B cell (primary cell): ENCODE data around the gene MAN2A1. TPM values are rescaled to one million over a fixed set of nuclear protein-coding genes. Genes with fewer than 3 reads are reported as not detected.

ENCODE experiments used
- ATAC-seq: fragments of 200-7000 bp; cut with Tn5 transposase; one replicate; pipeline ENCODE4 v1.10.0; 2021; ENCODE audit warnings: low read depth, mild to moderate bottlenecking, moderate number of reproducible peaks, moderate library complexity
- CTCF ChIA-PET: fragments of 350-600 bp; sonication (Branson Sonifier 250); formaldehyde crosslinking; loops from one replicate; lab custom pipeline; 2021; ENCODE audit warnings: antibody characterized with exemption, inconsistent platforms; lab: Charles Lee
- POLR2A ChIA-PET: fragments of 350-600 bp; sonication (Branson Sonifier 250); formaldehyde crosslinking; loops from one replicate; lab custom pipeline; 2021; ENCODE audit warnings: antibody characterized with exemption; lab: Charles Lee
- DNase-seq: peaks from one replicate; pipeline ENCODE4 v3.0.0; 2013
- H2AFZ ChIP-seq: 2 replicates; pipeline ENCODE4 v1.6.1; 2012; ENCODE audit warnings: mild to moderate bottlenecking, low read depth, low read length; ENCODE audit not compliant: insufficient read depth, poor library complexity, severe bottlenecking
- H3K27ac ChIP-seq, 2 donors: 1 replicate in 1 of 2; 2 replicates in 1 of 2; pipeline ENCODE4 v1.5.1; 2012 to 2013; ENCODE audit warnings: low read length in 2 of 2, mild to moderate bottlenecking in 2 of 2, moderate library complexity in 1 of 2
- H3K27me3 ChIP-seq, 4 experiments: fragments of 200-600 bp in 1 of 4; sonication (generic) in 1 of 4; replicated peaks in 1 of 4; 1 replicate in 2 of 4; 2 replicates in 2 of 4; pipeline versions ENCODE4 v1.6.1 to v1.7.0; 2013 to 2016; ENCODE audit warnings: low read length in 3 of 4, mild to moderate bottlenecking in 2 of 4, mixed read lengths in 1 of 4, moderate library complexity in 1 of 4; ENCODE audit not compliant: insufficient read depth in 4 of 4, control insufficient read depth in 3 of 4; ENCODE audit errors: control extremely low read depth in 1 of 4
- H3K36me3 ChIP-seq, 2 experiments: replicated peaks in 1 of 2; 1 replicate in 1 of 2; 2 replicates in 1 of 2; pipeline versions ENCODE4 v1.6.1 to v1.7.1; 2013; ENCODE audit warnings: low read length in 1 of 2; ENCODE audit not compliant: insufficient read depth in 2 of 2, control insufficient read depth in 1 of 2; ENCODE audit errors: control extremely low read depth in 1 of 2, extremely low read depth in 1 of 2
- H3K4me1 ChIP-seq, 2 donors: fragments of 200-600 bp in 1 of 2; sonication (generic) in 1 of 2; 1 replicate in 1 of 2; 2 replicates in 1 of 2; pipeline versions ENCODE4 v1.5.1 to v1.6.1; 2013 to 2017; ENCODE audit warnings: low read length in 2 of 2; ENCODE audit not compliant: control insufficient read depth in 2 of 2, insufficient read depth in 2 of 2
- H3K4me2 ChIP-seq: replicated peaks from 2 replicates; pipeline ENCODE3; 2012; ENCODE audit warnings: mild to moderate bottlenecking, low read depth, low read length; ENCODE audit not compliant: poor library complexity, severe bottlenecking
- H3K4me3 ChIP-seq, 5 experiments: fragments of 200-600 bp in 1 of 5; sonication (generic) in 1 of 5; 1 replicate in 3 of 5; 2 replicates in 2 of 5; pipeline versions ENCODE4 v1.5.1 to v1.7.0; 2011 to 2016; ENCODE audit warnings: low read length in 4 of 5, mild to moderate bottlenecking in 4 of 5, low read depth in 2 of 5, control low read depth in 1 of 5, moderate library complexity in 1 of 5; ENCODE audit not compliant: insufficient read depth in 1 of 5; ENCODE audit errors: control extremely low read depth in 1 of 5, extremely low read depth in 1 of 5
- H3K79me2 ChIP-seq: fragments of 200-600 bp; sonication (generic); one replicate; pipeline ENCODE4 v1.6.0; 2016; ENCODE audit warnings: low read length; ENCODE audit not compliant: control insufficient read depth, insufficient read depth
- H3K9ac ChIP-seq: fragments of 200-600 bp; sonication (generic); 2 replicates; pipeline ENCODE4 v1.6.1; 2017; ENCODE audit warnings: mild to moderate bottlenecking, low read length, moderate library complexity
- H3K9me3 ChIP-seq, 3 donors: one replicate each; pipeline versions ENCODE4 v1.6.1 to v1.7.1; 2013; ENCODE audit warnings: low read length in 2 of 3; ENCODE audit not compliant: control insufficient read depth in 2 of 3, insufficient read depth in 1 of 3; ENCODE audit errors: control extremely low read depth in 1 of 3
- H4K20me1 ChIP-seq: 2 replicates; pipeline ENCODE4 v1.6.0; 2012; ENCODE audit warnings: mild to moderate bottlenecking, low read length; ENCODE audit not compliant: insufficient read depth, control insufficient read depth, poor library complexity, severe bottlenecking
- H3K27ac Mint-ChIP-seq: one replicate; pipeline ENCODE4 v1.8.0; 2021; ENCODE audit warnings: mixed read lengths
- H3K27me3 Mint-ChIP-seq: one replicate; pipeline ENCODE4 v1.8.0; 2021; ENCODE audit warnings: mixed read lengths
- H3K4me1 Mint-ChIP-seq: one replicate; pipeline ENCODE4 v1.8.0; 2021; ENCODE audit warnings: mixed read lengths
- H3K4me3 Mint-ChIP-seq: one replicate; pipeline ENCODE4 v1.8.0; 2021; ENCODE audit warnings: mixed read lengths
- H3K9me3 Mint-ChIP-seq: one replicate; pipeline ENCODE4 v1.8.0; 2022; ENCODE audit warnings: mixed read lengths; ENCODE audit not compliant: insufficient read depth
- CTCF ChIP-seq: fragments of 200-600 bp; IDR thresholded peaks from one replicate; pipeline ENCODE4 v1.8.0; 2022; ENCODE audit warnings: antibody characterized with exemption, mild to moderate bottlenecking
- EZH2 ChIP-seq: IDR thresholded peaks from 2 replicates; pipeline ENCODE4 v1.6.1; 2012; ENCODE audit warnings: borderline replicate concordance, low read depth, mild to moderate bottlenecking, moderate library complexity, low read length; ENCODE audit not compliant: insufficient read depth, poor library complexity, severe bottlenecking
- WGBS: methylation state at CpG from one replicate; pipeline ENCODE4 v1.1.5; 2013; ENCODE audit warnings: missing lambda C conversion rate; ENCODE audit not compliant: insufficient coverage; 5-methylcytosine and 5-hydroxymethylcytosine counted together
- intact Hi-C: fragments of 100-400 bp; cut with micrococcal nuclease; formaldehyde crosslinking; loops from one replicate; pipeline ENCODE4 v1.10.0; 2022
- polyA plus RNA-seq: library from polyadenylated mRNA; depleted of rRNA; stranded (reverse); fragments of >200 nt; gene quantifications from 2 replicates; pipeline ENCODE4 v1.2.3, GENCODE V29; 2012
- total RNA-seq, 2 donors: library from RNA; stranded (reverse); fragments of 120-200 nt in 1 of 2; gene quantifications; 1 replicate in 1 of 2; 2 replicates in 1 of 2; pipeline versions ENCODE4 v1.2.3 to v1.2.4, GENCODE V29; 2013 to 2022

MAN2A1 gene
- total and polyA plus RNA-seq, 2 donors (not counting 1 experiment from before 2014, with no cell fraction given): 12.7 to 55.0 TPM

GRCh38 chr5:109837231-109837861, 147.6 kb downstream of the MAN2A1 start:
- intact Hi-C loops: no loop called here
- Histone ChIP-seq H3K4me3 (no peak overlapping the region), H3K9me3 (peaks cover 0 to 11% (median 0%) of the 10 kb centered on the region in 3 donors), H2AFZ (no peak overlapping the region), H3K27me3 (no peaks in the 10 kb centered on the region), H3K9ac (no peak overlapping the region), H3K36me3 (peaks cover 17 to 19% of the 10 kb centered on the region in 2 experiments), H3K4me1 (no peaks in the 10 kb centered on the region), H3K4me2 (no peak overlapping the region), H4K20me1 (no peaks in the 10 kb centered on the region), H3K79me2 (no peaks in the 10 kb centered on the region), H3K27ac (no peak overlapping the region)
- CTCF ChIA-PET: no interaction called here
- no peak for DNase-seq
- ATAC-seq: no peak
- no peak overlapping the region for H3K27ac Mint-ChIP-seq
- H3K4me3 Mint-ChIP-seq: no peak overlapping the region
- no CpG with 5 or more reads among the region's 6 CpGs for WGBS
- no peaks in the 10 kb centered on the region for H3K27me3 Mint-ChIP-seq
- peaks cover 1% of the 10 kb centered on the region for H3K4me1 Mint-ChIP-seq
- no peaks in the 10 kb centered on the region for H3K9me3 Mint-ChIP-seq
- POLR2A ChIA-PET: no interaction called here
- TF ChIP-seq EZH2 (no peak), CTCF (no peak)

- POLR2A ChIA-PET: no interaction called here
- TF ChIP-seq EZH2 (no peak), CTCF (no peak)
Observed at GRCh38 chr5:109838157-109838556, 148.4 kb downstream of the MAN2A1 start.

More at GRCh38 chr5:109838157-109838556, 148.4 kb downstream of the MAN2A1 start:
- no peak for ATAC-seq
- H3K9me3 Mint-ChIP-seq: no peaks in the 10 kb centered on the region
- Histone ChIP-seq H3K4me2 (no peak overlapping the region), H3K4me1 (no peaks in the 10 kb centered on the region), H2AFZ (no peak overlapping the region), H3K4me3 (no peak overlapping the region), H3K27me3 (no peaks in the 10 kb centered on the region), H3K27ac (no peak overlapping the region), H3K9me3 (peaks cover 0 to 3% (median 0%) of the 10 kb centered on the region in 3 donors), H4K20me1 (no peaks in the 10 kb centered on the region), H3K9ac (no peak overlapping the region), H3K36me3 (peaks cover 17 to 23% of the 10 kb centered on the region in 2 experiments), H3K79me2 (no peaks in the 10 kb centered on the region)
- DNase-seq: no peak
- H3K27ac Mint-ChIP-seq: no peak overlapping the region
- no peaks in the 10 kb centered on the region for H3K27me3 Mint-ChIP-seq
- intact Hi-C loops: no loop called here
- CTCF ChIA-PET: no interaction called here
- whole genome bisulfite sequencing: no CpG with 5 or more reads among the region's 1 CpG
- no peak overlapping the region for H3K4me3 Mint-ChIP-seq
- peaks cover 1% of the 10 kb centered on the region for H3K4me1 Mint-ChIP-seq
